ENCODE results near the gene KIF4A.
"Not testable (repeated sequence)": the region's sequence is repeated elsewhere in the genome, so short reads cannot be mapped to it uniquely, and the experiment has no call there.

Gene KIF4A

GRCh38 chrX:70293621-70294020 lies 3.7 kb downstream of the KIF4A start:
- DNase-seq, result no peak

GRCh38 chrX:70301716-70302115 lies 11.8 kb downstream of the KIF4A start:
- DNase-seq, result no peak

DNA sequence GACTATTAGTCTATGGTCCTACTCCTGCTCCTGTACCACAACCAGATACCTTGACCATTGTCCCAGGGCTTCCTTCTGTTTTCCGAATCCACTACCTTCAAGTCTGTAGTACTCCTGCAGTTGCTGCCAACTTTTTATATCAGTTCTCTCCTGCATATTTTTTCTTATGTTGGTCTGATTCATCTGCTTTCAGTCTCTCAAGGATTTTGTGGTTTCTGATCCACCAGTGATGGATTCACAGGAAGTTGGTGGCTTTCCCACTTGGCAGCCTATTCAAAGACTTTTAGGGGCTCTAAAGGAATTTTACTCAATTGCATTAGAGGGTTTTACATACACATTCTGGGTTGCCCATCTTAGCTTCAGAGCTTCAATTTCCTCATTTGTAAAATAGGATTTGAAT lies 23.6 kb downstream of the KIF4A start:
- DNase-seq, result no peak

DNA sequence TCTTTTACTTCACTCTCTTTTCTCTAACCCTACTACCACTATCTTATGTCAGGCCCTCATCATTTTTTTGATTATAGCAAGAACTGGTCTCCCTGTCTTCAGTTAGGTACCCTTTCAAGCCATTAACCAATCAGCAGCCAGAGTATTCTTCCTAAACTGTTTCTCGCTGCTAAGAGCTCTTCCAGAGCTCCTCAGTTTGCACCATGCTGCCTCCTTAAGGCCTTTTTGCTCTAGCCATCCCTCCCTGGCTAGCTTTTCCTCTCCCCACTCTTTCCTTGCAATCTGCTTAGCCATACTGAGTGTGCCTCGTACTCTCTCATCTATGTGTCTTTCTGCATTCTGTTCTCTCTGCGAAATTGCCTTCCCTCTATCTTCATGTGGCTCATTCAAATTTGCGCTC lies 32.9 kb downstream of the KIF4A start:
- no peak for DNase-seq

GRCh38 chrX:70323628-70324027 lies 33.7 kb downstream of the KIF4A start:
- not testable (repeated sequence) for DNase-seq

- DNase-seq, result no peak
Measured at GRCh38 chrX:70324326-70324725, 34.4 kb downstream of the KIF4A start.

DNA sequence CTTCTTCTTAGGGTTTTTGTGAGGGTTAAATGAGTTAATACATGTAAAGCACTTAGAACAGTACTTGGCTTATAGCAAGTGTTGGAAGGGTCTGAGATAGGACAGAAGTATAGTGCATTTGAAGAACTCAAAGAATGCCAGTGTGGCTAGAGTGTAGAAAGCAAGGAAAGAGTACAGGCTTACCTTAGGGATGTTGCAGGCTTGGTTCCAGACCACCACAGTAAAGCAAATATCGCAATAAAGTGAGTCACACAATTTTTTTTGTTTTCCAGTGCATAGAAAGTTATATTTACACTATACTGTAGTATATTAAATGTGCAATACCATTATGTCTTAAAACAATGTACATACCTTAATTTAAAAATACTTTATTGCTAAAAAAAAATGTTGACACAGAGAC lies 41.3 kb downstream of the KIF4A start:
- no peak for DNase-seq

GRCh38 chrX:70332600-70332999 lies 42.7 kb downstream of the KIF4A start:
- no peak for DNase-seq

DNA sequence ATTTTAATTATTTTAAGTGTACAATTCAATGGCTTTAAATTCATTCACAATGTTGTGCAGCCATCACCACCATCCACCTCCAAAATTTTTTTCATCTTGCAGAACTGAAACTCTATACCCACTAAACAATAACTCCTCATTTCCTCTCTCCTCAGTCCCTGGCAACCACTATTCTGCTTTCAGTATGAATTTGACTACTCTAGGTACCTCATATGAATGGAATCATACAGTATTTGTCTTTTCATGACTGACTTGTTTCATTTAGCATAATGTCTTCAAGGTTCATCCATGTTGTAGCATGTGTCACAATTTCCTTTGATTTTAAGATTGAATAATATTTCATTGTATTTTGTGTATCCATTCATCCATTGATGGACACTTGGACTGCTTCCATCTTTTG lies 46.9 kb downstream of the KIF4A start:
- no peak for DNase-seq

- no peak for DNase-seq
Measured at GRCh38 chrX:70338290-70338689, 48.4 kb downstream of the KIF4A start.

GRCh38 chrX:70343435-70343834 lies 53.5 kb downstream of the KIF4A start:
- DNase-seq, result no peak

GRCh38 chrX:70346418-70347070 lies 56.6 kb downstream of the KIF4A start:
- no peak for DNase-seq

GRCh38 chrX:70348825-70349224 lies 58.9 kb downstream of the KIF4A start:
- not testable (repeated sequence) for DNase-seq

DNA sequence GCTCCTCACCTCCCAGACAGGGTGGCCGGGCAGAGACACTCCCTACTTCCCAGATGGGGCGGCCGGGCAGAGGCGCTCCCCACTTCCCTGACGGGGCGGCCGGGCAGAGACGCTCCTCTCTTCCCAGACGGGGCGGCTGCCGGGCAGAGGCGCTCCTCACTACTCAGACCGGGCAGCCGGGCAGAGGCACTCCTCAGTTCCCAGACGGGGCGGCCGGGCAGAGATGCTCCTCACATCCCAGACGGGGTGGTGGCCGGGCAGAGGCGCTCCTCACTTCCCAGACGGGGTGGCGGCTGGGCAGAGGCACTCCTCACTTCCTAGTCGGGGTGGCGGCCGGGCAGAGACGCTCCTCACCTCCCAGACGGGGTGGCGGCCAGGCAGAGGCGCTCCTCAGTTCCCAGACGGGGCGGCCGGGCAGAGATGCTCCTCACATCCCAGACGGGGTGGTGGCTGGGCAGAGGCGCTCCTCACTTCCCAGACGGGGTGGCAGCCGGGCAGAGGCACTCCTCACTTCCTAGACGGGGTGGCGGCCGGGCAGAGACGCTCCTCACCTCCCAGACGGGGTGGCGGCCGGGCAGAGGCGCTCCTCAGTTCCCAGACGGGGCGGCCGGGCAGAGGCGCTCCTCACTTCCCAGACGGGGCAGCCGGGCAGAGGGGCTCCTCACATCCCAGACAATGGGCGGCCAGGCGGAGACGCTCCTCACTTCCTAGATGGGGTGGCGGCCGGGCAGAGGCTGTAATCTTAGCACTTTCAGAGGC lies 59.6 kb downstream of the KIF4A start:
- DNase-seq, result not testable (repeated sequence)

- DNase-seq, result no peak
Measured at GRCh38 chrX:70352496-70352895, 62.6 kb downstream of the KIF4A start.

- DNase-seq, result no peak
Measured at GRCh38 chrX:70353514-70353913, 63.6 kb downstream of the KIF4A start.

GRCh38 chrX:70354716-70355115 lies 64.8 kb downstream of the KIF4A start:
- DNase-seq, result no peak

DNA sequence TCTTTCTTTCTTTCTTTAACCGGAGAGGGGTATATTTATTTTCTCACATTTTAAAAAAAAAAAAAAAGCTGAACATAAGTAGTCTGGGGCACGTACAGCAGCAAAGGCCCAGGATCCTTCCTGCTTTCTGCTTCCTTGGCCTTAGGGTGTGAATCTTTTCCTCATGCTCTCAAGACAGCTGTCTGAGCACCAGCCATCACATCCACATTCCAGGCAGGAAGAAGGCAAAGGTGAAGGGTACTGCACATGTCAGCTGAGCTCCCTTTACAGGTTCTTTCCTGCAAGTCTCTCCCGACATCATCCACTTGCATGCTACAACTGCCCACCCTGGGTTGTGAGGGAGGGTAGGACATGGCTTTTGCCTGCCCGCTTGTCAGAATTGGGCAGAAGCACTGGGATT lies 69.6 kb downstream of the KIF4A start:
- DNase-seq, result no peak

GRCh38 chrX:70360366-70360765 lies 70.5 kb downstream of the KIF4A start:
- no peak for DNase-seq

DNA sequence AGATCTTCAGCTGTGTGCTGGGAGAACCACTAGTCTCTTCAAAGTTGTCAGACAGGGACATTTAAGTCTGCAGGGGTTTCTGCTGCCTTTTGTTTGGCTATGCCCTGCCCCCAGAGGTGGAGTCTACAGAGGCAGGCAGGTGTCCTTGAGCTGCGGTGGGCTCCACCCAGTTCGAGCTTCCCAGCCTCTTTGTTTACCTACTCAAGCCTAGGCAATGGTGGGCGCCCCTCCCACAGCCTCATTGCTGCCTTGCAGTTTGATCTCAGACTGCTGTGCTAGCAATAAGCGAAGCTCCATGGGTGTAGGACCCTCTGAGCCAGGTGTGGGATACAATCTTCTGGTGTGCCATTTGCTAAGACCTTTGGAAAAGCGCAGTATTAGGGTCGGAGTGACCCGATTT lies 78.8 kb downstream of the KIF4A start:
- DNase-seq, result not testable (repeated sequence)

DNA sequence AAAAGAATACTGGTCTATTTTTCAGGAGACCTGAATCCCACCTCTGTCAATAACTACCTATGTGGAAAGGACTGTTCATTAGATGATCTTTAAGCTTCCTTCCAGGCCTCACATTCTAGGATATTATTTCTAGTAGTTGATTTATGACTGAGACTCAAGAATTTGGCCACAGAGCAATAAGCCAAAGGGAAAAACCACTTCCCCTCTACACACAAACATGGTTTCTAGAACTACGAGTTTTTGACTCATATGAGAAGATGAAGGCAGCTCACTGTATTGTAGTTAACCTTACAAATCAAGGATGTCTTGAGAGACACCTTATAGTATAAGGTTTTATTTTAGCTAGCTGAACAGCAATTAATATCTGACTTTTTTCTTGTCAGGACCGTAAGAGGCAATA lies 96.3 kb downstream of the KIF4A start:
- DNase-seq, result no peak

- peak; percentile 55 for DNase-seq
Measured at GRCh38 chrX:70398899-70399298, 109.0 kb downstream of the KIF4A start.

- not testable (repeated sequence) for DNase-seq
Measured at GRCh38 chrX:70400181-70400580, 110.3 kb downstream of the KIF4A start.

- DNase-seq, result no peak
Measured at GRCh38 chrX:70402721-70403120, 112.8 kb downstream of the KIF4A start.

DNA sequence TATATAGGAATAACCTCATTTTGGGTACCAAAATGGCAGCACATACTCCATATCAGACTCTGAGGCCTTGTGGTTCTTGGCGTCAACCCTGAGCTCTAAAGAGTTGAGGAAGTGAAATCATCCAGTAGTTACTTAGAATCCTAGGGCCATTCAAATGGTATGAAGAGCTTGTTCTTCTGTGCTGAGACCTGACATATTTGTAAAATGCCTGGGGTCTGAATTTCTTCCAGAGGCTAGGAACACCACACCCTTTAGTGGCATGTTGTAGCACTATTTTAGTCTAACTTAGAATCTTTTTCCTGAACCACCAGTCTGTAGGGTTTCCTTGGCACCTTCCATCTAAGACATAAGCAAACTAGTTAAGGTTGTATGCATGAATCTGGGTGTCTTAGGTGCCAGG lies 115.1 kb downstream of the KIF4A start:
- DNase-seq, result no peak
